ENCODE data around the gene RABL2A. TPM values are rescaled to one million over a fixed set of nuclear protein-coding genes. Genes with fewer than 3 reads are reported as not detected.
"Not testable (repeated sequence)": the region's sequence is repeated elsewhere in the genome, so short reads cannot be mapped to it uniquely, and the experiment has no call there.

The RABL2A gene
- total RNA-seq, 1 experiment from 2014 or later: 14.3 TPM

DNA sequence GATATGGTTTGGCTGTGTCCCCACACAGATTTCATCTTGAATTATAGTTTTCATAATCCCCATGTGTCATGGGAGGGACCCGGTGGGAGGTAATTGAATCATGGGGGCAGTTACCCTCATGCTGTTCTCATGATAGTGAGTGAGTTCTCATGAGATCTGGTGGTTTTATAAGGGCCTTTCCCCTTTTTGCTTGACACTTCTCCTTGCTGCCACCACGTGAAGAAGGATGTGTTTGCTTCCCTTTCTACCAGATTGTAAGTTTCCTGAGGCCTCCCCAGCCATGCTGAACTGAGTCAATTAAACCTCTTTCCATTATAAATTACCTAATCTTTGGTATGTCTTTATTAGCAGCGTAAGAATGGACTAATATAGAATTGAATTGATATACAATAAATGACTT, 63.8 kb downstream of the RABL2A start:
- H3K4me2 ChIP-seq (ENCODE audit: low read length); ATAC-seq; POLR2A ChIA-PET; H3K9ac ChIP-seq (ENCODE audit: low read length); H3K79me2 ChIP-seq (ENCODE audit: insufficient read depth, low read length); DNase-seq (ENCODE audit: low read depth, low spot score); CTCF ChIA-PET; H3K27me3 ChIP-seq (ENCODE audit: insufficient read depth, low read length); H3K27ac ChIP-seq (ENCODE audit: low read depth, low read length); RAD21 ChIA-PET (ENCODE audit: low non-redundant PET in 1 of 2, low total read pairs in 2 of 2, uncharacterized antibody in 2 of 2, unreplicated experiment in 2 of 2); H2AFZ ChIP-seq (ENCODE audit: low read depth, low read length, poor library complexity, severe bottlenecking); H3K4me3 ChIP-seq (replicated peaks in 1 of 2; ENCODE audit: low read depth in 1 of 2, low read length in 2 of 2); H3K4me1 ChIP-seq (ENCODE audit: control insufficient read depth in 1 of 2, insufficient read depth in 2 of 2, low read length in 2 of 2); H3K9me3 ChIP-seq (ENCODE audit: control insufficient read depth in 1 of 2, insufficient read depth in 1 of 2, low read depth in 1 of 2, low read length in 2 of 2); intact Hi-C loops (cut with micrococcal nuclease); H4K20me1 ChIP-seq (ENCODE audit: insufficient read depth); BruUV-seq (replicated peaks); H3K36me3 ChIP-seq (ENCODE audit: control insufficient read depth in 1 of 2, insufficient read depth in 2 of 2, low read length in 2 of 2); H3K9me2 ChIP-seq (ENCODE audit: insufficient read depth): not testable (repeated sequence)

Small RNAs within 50 kb of the gene (microRNA-seq; reads per million reads assigned to microRNA genes)
- gene MIR1302-3 (ENCODE audit: borderline number of aligned reads): not detected

Other genes with a start within 250 kb of the RABL2A start
- 39.9 TPM for gene ZNG1B, start 189.6 kb upstream of the RABL2A start, total RNA-seq (2021; ENCODE audit: unreplicated experiment)
- gene FOXD4L1, start 128.6 kb upstream of the RABL2A start, total RNA-seq (2021; ENCODE audit: unreplicated experiment): 0.64 TPM
- gene SLC35F5, start 129.4 kb downstream of the RABL2A start, total RNA-seq (2021; ENCODE audit: unreplicated experiment): 14.3 TPM

Measured in HCT116 (cell line).